Gastrocnemius medialis (tissue), 4 donors: ENCODE measurements around the gene KCNG3. TPM values are rescaled to one million over a fixed set of nuclear protein-coding genes. Genes with fewer than 3 reads are reported as not detected.

ENCODE experiments used
- ATAC-seq, 2 donors: fragments of 150-250 bp; one replicate each; pipeline ENCODE4 v1.9.1; 2016
- DNase-seq, 2 donors: peaks; one replicate each; pipeline ENCODE4 v3.0.0-alpha.2; 2019
- H3K27ac ChIP-seq, 4 donors: fragments of 200-600 bp; sonication (generic); 1 replicate in 1 of 4; 2 replicates in 3 of 4; pipeline ENCODE4 v1.5.1; 2016 to 2018; ENCODE audit warnings: mild to moderate bottlenecking in 2 of 4, moderate library complexity in 1 of 4
- H3K27me3 ChIP-seq, 3 donors: fragments of 200-600 bp; sonication (generic) in 2 of 3; 1 replicate in 1 of 3; 2 replicates in 2 of 3; pipeline versions ENCODE4 v1.5.1 to v1.6.0; 2016 to 2019; ENCODE audit warnings: mild to moderate bottlenecking in 1 of 3, moderate library complexity in 1 of 3
- H3K36me3 ChIP-seq, 2 donors: fragments of 200-600 bp; sonication (generic) in 1 of 2; one replicate each; pipeline ENCODE4 v1.5.1; 2017 to 2018
- H3K4me1 ChIP-seq, 2 donors: fragments of 200-600 bp; sonication (generic) in 1 of 2; one replicate each; pipeline ENCODE4 v1.5.1; 2016 to 2017; ENCODE audit warnings: mild to moderate bottlenecking in 2 of 2
- H3K4me3 ChIP-seq, 4 donors: fragments of 200-600 bp; sonication (generic) in 3 of 4; 1 replicate in 1 of 4; 2 replicates in 3 of 4; pipeline ENCODE4 v1.5.1; 2016 to 2019; ENCODE audit warnings: mild to moderate bottlenecking in 2 of 4
- H3K9me3 ChIP-seq, 3 donors: fragments of 200-600 bp; sonication (generic) in 2 of 3; 1 replicate in 1 of 3; 2 replicates in 2 of 3; pipeline ENCODE4 v1.5.1; 2016 to 2019
- POLR2A ChIP-seq, 2 donors: fragments of 450-650 bp; IDR thresholded peaks; one replicate each; pipeline ENCODE4 v1.6.1; 2017; ENCODE audit warnings: antibody characterized with exemption in 2 of 2, mild to moderate bottlenecking in 2 of 2, moderate library complexity in 2 of 2
- in situ Hi-C, 4 donors: fragments of 200-750 bp; cut with MboI; loops; one replicate each; pipeline versions ENCODE4 v1.15.0 to v1.8.0; 2017; ENCODE audit warnings: low sequenced_read_pairs in 4 of 4
- intact Hi-C: fragments of 100-400 bp; cut with DNase I; formaldehyde crosslinking; loops from one replicate; pipeline ENCODE4 v1.15.1; 2023; ENCODE audit warnings: low total_unique reads
- total RNA-seq, 4 donors: library from RNA; depleted of rRNA; stranded (reverse); fragments of >200 nt; gene quantifications; one replicate each; pipeline versions ENCODE4 v1.1.0 to v1.2.3, GENCODE V29; 2016
- TF ChIP-seq, protein P1 (sequence below), 5 experiments: fragments of 450-650 bp in 3 of 5; fragments of 200-600 bp in 2 of 5; sonication (generic) in 2 of 5; IDR thresholded peaks in 4 of 5; conservative IDR thresholded peaks in 1 of 5; 1 replicate in 4 of 5; 2 replicates in 1 of 5; pipeline ENCODE4 v1.5.1; 2016 to 2019; ENCODE audit warnings: antibody characterized with exemption in 5 of 5, mild to moderate bottlenecking in 3 of 5, moderate library complexity in 3 of 5

The KCNG3 gene
- total RNA-seq, 4 donors from 2014 or later = 0.15 TPM; not detected in 3

DNA sequence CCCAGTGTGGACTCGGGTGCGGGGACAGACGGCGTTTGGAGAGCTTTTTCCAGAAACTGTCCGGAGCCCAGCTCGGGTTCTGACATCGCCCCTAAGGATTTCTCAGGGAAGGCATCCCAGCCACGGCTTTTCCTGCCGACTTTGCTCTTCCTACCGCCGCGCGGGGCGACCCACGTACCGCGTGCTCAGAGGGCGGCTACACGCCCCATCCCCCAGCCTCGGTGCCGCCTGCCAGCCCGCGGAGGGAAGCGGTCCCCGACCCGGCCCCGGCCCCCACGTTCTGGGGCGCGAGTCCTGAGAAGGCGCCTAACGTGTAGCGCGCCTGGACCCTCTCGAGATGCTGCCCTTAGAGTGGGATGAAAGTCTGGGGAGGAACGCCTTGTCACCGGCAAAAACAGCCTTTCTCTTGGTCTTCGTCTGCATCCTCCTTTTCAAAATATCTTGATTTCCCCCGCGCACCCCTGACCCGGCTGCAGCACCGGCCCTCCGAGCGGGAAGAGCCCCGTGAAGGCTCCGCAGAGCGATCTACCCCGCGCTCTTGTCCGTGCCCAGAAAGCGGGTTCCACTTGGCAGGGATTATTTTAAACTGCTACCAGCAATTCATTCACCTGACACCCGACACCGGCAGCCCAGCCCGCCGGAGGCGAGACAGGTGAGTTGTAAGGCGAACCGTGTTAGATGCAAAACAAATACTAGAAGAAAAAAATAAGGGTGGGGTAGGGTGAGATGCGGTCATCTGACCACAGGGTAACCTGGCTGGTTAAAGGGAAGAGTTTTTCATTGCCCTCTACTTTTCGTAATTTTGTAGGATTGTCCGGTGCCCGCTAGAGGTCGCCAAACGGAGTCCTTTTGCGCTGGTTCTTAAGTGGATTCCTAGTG is 812 bp upstream of the KCNG3 start:
- TF ChIP-seq POLR2A (IDR thresholded peaks at IDR 0.05) = no peak
- TF ChIP-seq, protein P1, sequence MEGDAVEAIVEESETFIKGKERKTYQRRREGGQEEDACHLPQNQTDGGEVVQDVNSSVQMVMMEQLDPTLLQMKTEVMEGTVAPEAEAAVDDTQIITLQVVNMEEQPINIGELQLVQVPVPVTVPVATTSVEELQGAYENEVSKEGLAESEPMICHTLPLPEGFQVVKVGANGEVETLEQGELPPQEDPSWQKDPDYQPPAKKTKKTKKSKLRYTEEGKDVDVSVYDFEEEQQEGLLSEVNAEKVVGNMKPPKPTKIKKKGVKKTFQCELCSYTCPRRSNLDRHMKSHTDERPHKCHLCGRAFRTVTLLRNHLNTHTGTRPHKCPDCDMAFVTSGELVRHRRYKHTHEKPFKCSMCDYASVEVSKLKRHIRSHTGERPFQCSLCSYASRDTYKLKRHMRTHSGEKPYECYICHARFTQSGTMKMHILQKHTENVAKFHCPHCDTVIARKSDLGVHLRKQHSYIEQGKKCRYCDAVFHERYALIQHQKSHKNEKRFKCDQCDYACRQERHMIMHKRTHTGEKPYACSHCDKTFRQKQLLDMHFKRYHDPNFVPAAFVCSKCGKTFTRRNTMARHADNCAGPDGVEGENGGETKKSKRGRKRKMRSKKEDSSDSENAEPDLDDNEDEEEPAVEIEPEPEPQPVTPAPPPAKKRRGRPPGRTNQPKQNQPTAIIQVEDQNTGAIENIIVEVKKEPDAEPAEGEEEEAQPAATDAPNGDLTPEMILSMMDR (IDR thresholded peaks at IDR 0.05 in 4 of 5, conservative IDR thresholded peaks at IDR 0.05 in 1 of 5) = peak; percentile 38 to 86 (median 66)
- in situ Hi-C loops = loop anchor here in 1 of 4 donors (5.0 kb wide), 1 partner anchor 168 kb away; no protein-coding TSS in a partner anchor
- Histone ChIP-seq H3K4me1 (peaks cover 0 to 6% of the 10 kb centered on the region in 2 donors), H3K27ac (no peak overlapping the region), H3K36me3 (no peaks in the 10 kb centered on the region), H3K9me3 (no peaks in the 10 kb centered on the region), H3K27me3 (peaks cover 22 to 30% (median 23%) of the 10 kb centered on the region in 3 donors), H3K4me3 (peak overlapping the region; percentile 55 to 64 (median 58))
- intact Hi-C loops = loop anchor here (1.0 to 10.0 kb wide), 2 partner anchors 169 to 270 kb away; partner anchors contain the start of gene OXER1
- peak; percentile 12 to 42 for DNase-seq
- peak; percentile 70 to 83 for ATAC-seq

DNA sequence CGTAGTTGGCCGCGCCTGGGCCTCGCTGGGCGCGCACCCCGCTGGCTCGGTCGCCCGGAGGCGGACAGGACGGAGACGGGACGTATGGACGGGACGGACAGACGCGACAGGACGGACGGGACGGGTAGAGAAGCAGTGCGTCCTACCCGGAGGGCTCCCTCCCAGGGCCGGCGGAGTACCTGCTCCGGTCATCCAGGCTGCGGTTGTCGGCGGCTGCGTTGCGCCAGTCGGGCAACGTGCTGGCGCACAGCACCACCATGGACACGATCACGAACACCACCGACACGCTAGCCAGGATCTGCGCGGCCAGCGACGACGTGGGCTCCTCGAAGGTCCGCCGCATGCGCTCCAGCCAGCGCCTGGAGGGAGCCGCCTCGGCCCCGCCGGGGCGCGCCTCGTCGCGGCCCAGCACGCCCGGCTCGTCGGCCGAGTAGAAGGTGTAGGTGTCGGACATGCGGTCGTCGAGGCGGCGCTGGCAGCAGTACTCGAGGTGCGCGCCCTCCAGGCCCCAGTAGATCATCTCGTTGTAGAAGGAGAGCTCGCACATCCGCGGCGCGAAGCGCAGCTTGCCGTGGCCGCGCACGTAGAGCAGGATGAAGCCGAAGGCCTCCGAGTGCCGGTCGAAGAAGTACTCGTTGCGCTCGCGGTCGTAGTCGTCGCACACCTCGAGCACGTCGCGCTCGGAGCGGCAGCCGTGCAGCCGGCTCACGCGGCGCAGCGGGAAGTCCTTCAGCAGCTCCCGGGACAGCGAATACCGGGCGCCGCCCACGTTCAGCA is 903 bp downstream of the KCNG3 start:
- intact Hi-C loops = loop anchor here (10.0 kb wide), 1 partner anchor 272 kb away; the partner anchor contains the start of gene OXER1
- H3K36me3 ChIP-seq = no peaks in the 10 kb centered on the region
- no peak overlapping the region for H3K27ac ChIP-seq
- in situ Hi-C loops = no loop called here
- no peak for DNase-seq
- H3K4me3 ChIP-seq = peak overlapping the region in 3 of 4 donors; percentile 56 to 64 (median 60)
- no peak for ATAC-seq
- H3K4me1 ChIP-seq = peaks cover 0 to 6% of the 10 kb centered on the region in 2 donors
- TF ChIP-seq, protein P1 (IDR thresholded peaks at IDR 0.05 in 4 of 5, conservative IDR thresholded peaks at IDR 0.05 in 1 of 5) = no peak
- no peak for TF ChIP-seq POLR2A (IDR thresholded peaks at IDR 0.05)
- no peaks in the 10 kb centered on the region for H3K9me3 ChIP-seq
- peaks cover 22 to 30% (median 23%) of the 10 kb centered on the region in 3 donors for H3K27me3 ChIP-seq

DNA sequence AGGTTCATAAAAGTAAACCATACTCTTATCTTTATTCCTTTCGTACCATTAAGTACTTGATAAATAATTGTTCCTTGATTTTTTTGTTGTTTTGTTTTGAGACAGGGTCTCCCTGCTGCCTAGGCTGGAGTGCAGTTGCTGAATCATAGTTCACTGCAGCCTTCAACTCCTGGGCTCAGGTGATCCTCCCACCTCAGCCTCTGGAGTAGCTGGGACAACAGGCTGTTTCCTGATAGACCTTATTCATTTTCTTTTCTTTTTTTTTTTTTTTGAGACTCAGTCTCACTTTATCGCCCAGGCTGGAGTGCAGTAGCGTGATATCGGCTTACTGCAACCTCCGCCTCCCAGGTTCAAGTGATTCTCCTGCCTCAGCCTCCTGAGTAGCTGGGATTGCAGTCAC is 5.5 kb downstream of the KCNG3 start:
- peaks cover 12 to 14% (median 13%) of the 10 kb centered on the region in 3 donors for H3K27me3 ChIP-seq
- no peaks in the 10 kb centered on the region for H3K36me3 ChIP-seq
- DNase-seq (no peak), ATAC-seq (no peak)
- intact Hi-C loops (no loop called here), in situ Hi-C loops (no loop called here)
- H3K27ac ChIP-seq = no peak overlapping the region
- H3K4me3 ChIP-seq = no peak overlapping the region
- TF ChIP-seq, protein P1 (IDR thresholded peaks at IDR 0.05 in 4 of 5, conservative IDR thresholded peaks at IDR 0.05 in 1 of 5) = no peak
- TF ChIP-seq POLR2A (IDR thresholded peaks at IDR 0.05) = no peak
- H3K4me1 ChIP-seq = no peaks in the 10 kb centered on the region
- H3K9me3 ChIP-seq = no peaks in the 10 kb centered on the region

DNA sequence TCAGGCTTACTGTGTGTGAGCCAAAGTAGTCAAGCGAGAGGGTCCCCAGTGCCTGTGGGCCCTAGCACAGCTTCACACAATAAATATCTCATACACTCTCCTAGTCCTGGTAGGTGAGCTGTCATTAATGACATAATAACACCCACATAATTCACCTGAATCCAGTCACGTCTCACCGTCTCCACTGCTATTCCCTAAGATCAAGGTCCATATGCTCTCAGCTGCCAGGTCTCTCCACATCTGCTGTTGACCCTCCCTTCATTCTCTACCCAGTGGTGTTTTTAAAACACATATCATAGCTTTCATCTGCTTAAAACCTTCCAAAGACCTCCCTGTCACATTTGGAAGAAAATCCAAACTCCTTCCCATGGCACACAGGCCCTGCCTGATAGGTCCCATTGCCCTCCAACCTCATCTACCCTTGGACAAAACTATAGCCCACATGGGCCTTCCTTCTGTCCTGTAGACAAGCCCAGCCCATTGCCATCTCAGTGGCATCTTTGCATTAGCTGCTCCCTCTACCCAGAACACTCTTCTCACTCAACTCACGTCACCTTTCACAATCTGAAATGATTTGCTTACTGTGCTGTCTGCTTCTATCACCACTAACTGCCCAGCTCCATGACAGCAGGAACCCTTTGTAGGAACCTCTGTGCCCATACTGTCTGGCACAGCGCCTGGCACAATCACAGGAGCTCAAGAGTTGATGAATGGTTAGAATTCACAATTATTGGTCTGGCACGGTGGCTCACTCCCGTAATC is 7.5 kb downstream of the KCNG3 start:
- no peaks in the 10 kb centered on the region for H3K27me3 ChIP-seq
- TF ChIP-seq, protein P1 (IDR thresholded peaks at IDR 0.05 in 4 of 5, conservative IDR thresholded peaks at IDR 0.05 in 1 of 5) = no peak
- TF ChIP-seq POLR2A (IDR thresholded peaks at IDR 0.05) = no peak
- DNase-seq (no peak), ATAC-seq (no peak)
- no peaks in the 10 kb centered on the region for H3K9me3 ChIP-seq
- no peak overlapping the region for H3K4me3 ChIP-seq
- intact Hi-C loops (no loop called here), in situ Hi-C loops (no loop called here)
- H3K36me3 ChIP-seq = no peaks in the 10 kb centered on the region
- no peaks in the 10 kb centered on the region for H3K4me1 ChIP-seq
- H3K27ac ChIP-seq = no peak overlapping the region
